Muscle of leg (tissue), 11 donors: Measurements from ENCODE around the gene DDX27. TPM values are rescaled to one million over a fixed set of nuclear protein-coding genes. Genes with fewer than 3 reads are reported as not detected.

Experiments
- DNase-seq: peaks from one replicate; pipeline ENCODE4 v3.0.0; 2013
- H3K27ac ChIP-seq: one replicate; pipeline ENCODE4 v1.5.1; 2013; ENCODE audit warnings: mild to moderate bottlenecking, low read length, control low read depth
- H3K27me3 ChIP-seq: one replicate; pipeline ENCODE4 v1.6.1; 2013; ENCODE audit warnings: low read length; ENCODE audit not compliant: control insufficient read depth, insufficient read depth
- H3K36me3 ChIP-seq: one replicate; pipeline ENCODE4 v1.6.1; 2013; ENCODE audit warnings: low read length; ENCODE audit not compliant: control insufficient read depth, insufficient read depth
- H3K4me1 ChIP-seq: one replicate; pipeline ENCODE4 v1.6.1; 2013; ENCODE audit warnings: low read length; ENCODE audit not compliant: control insufficient read depth, insufficient read depth
- H3K4me3 ChIP-seq: one replicate; pipeline ENCODE4 v1.5.1; 2013; ENCODE audit warnings: low read length, control low read depth
- H3K9me3 ChIP-seq: replicated peaks from 2 replicates; pipeline ENCODE4 v1.6.1; 2013; ENCODE audit warnings: low read depth, low read length; ENCODE audit not compliant: control insufficient read depth
- WGBS: methylation state at CpG from one replicate; pipeline ENCODE4 v1.1.5; 2013; ENCODE audit warnings: missing lambda C conversion rate; ENCODE audit not compliant: insufficient coverage; 5-methylcytosine and 5-hydroxymethylcytosine counted together
- polyA plus RNA-seq, 8 donors: library from polyadenylated mRNA; unstranded; fragments of 120-200 nt; gene quantifications; one replicate each; pipeline versions ENCODE4 v1.2.1 to v1.2.3, GENCODE V29; 2013; ENCODE audit warnings: inconsistent platforms in 1 of 8, low replicate concordance in 1 of 8; ENCODE audit not compliant: insufficient read length in 8 of 8, insufficient read depth in 1 of 8
- total RNA-seq: library from RNA; stranded (reverse); fragments of 120-200 nt; gene quantifications from one replicate; pipeline ENCODE4 v1.2.4, GENCODE V29; 2013

The DDX27 gene
- total and polyA plus RNA-seq, 9 donors: 23.5 to 36.4 (median 31.8) TPM

GRCh38 chr20:49260218-49260617, 41.0 kb downstream of the DDX27 start:
- Histone ChIP-seq H3K9me3 (no peaks in the 10 kb centered on the region), H3K4me3 (no peak overlapping the region), H3K27ac (no peak overlapping the region), H3K4me1 (no peaks in the 10 kb centered on the region), H3K27me3 (no peaks in the 10 kb centered on the region), H3K36me3 (peaks cover 83% of the 10 kb centered on the region)
- DNase-seq: no peak
- no CpG with 5 or more reads among the region's 4 CpGs for WGBS

GRCh38 chr20:49261173-49261572, 42.0 kb downstream of the DDX27 start:
- no CpG with 5 or more reads among the region's 3 CpGs for WGBS
- peaks cover 82% of the 10 kb centered on the region for H3K36me3 ChIP-seq
- H3K27ac ChIP-seq: no peak overlapping the region

DNA sequence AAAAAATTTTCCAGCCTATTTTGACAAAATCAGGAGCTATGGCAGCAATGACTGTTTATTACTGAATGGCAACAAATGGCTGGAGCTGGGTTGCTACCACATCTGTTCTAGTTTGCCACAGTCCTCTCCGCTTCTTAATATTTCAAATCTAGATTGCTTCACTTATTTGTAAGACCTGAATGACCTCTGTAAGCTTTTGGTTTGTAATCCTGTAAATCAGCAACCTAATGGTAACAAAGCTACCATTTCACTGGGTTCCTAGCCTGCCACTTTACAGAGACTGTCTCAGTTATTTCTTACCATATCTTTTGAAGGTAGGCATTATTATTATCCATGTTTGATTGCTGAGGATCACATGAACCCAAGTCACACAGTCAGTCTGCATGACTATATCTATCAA, 43.2 kb downstream of the DDX27 start:
- H3K4me1 ChIP-seq: no peaks in the 10 kb centered on the region
- peaks cover 74% of the 10 kb centered on the region for H3K36me3 ChIP-seq
- H3K9me3 ChIP-seq: no peaks in the 10 kb centered on the region
- H3K27ac ChIP-seq: no peak overlapping the region
- H3K4me3 ChIP-seq: no peak overlapping the region
- no CpG with 5 or more reads among the region's 1 CpG for WGBS
- H3K27me3 ChIP-seq: no peaks in the 10 kb centered on the region
- no peak for DNase-seq

More at GRCh38 chr20:49261173-49261572, 42.0 kb downstream of the DDX27 start:
- no peaks in the 10 kb centered on the region for H3K4me1 ChIP-seq
- no peak overlapping the region for H3K4me3 ChIP-seq
- no peaks in the 10 kb centered on the region for H3K9me3 ChIP-seq
- DNase-seq: no peak
- H3K27me3 ChIP-seq: no peaks in the 10 kb centered on the region

DNA sequence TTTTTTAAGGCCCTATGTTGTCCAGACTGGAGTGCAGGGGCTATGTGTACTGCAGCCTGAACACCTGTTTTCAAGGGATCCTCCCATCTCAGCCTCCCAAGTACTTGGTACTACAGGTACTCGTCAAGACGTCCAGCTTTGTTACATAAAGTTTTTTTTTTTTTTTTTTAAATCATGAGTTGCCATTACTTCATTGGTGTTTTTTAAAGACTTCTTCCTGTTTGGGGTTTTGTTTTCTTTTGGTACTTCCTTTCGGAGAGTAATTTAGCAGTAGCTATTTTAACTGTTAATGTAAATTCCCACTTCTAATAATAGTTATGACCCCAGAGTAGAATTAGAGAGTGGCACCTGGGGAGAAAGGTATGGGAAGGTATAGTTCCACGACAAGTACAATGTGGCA, 48.1 kb downstream of the DDX27 start:
- no CpG with 5 or more reads among the region's 4 CpGs for WGBS
- Histone ChIP-seq H3K4me3 (no peak overlapping the region), H3K27ac (no peak overlapping the region), H3K27me3 (no peaks in the 10 kb centered on the region), H3K9me3 (no peaks in the 10 kb centered on the region), H3K4me1 (peaks cover 16% of the 10 kb centered on the region), H3K36me3 (peaks cover 73% of the 10 kb centered on the region)
- DNase-seq: no peak

DNA sequence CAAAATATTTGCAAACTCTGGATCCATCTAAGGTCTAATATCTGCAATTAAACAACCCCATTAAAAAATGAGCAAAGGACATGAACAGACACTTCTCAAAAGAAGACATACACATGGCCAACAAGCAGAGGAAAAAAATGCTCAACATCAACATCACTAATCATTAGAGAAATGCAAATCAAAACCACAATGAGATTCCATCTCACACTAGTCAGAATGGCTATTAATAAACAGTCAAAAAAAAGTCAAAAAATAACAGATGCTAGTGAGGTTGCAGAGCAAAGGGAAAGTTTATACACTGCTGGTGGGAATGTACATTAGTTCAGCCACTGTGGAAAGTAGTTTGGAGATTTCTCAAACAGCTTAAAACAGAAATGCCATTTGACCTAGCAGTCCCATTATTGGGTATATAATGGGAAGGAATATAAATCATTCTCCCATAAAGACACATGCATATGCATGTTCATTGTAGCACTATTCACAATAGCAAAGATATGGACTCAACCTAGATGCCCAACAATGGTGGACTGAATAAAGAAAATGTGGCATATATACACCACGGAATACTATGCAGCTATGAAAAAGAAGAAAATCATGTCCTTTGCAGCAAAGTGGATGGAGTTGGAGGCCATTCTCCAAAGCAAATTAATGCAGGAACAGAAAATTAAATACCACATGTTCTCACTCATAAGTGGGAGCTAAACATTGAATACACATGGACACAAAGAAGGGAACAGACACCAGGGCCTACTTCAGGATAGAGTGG, 49.6 kb downstream of the DDX27 start:
- H3K27ac ChIP-seq: no peak overlapping the region
- H3K9me3 ChIP-seq: no peaks in the 10 kb centered on the region
- peaks cover 68% of the 10 kb centered on the region for H3K36me3 ChIP-seq
- no peaks in the 10 kb centered on the region for H3K27me3 ChIP-seq
- peaks cover 16% of the 10 kb centered on the region for H3K4me1 ChIP-seq
- H3K4me3 ChIP-seq: no peak overlapping the region
- DNase-seq: no peak
- WGBS: no CpG with 5 or more reads among the region's 1 CpG

DNA sequence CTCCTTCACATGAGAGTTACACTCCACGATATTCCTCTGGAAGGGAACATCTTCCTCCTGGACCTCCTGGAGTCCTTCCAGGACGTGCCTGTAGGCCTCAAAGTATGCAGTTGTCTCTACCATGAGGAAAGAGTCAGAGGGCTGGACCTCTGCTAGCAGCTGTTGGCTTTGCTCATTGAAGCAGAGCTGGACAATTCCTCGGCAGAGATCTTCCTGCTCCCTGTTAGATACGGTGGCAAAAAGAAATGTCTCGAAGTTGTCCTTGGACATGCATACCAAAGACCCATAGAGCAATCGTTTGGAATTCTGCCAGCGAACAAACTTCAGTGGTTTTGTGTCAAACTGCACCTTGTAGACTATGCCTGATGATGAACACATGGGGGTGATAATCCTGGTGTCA, 51.0 kb downstream of the DDX27 start:
- Histone ChIP-seq H3K27me3 (no peaks in the 10 kb centered on the region), H3K27ac (peak overlapping the region; percentile 15), H3K9me3 (no peaks in the 10 kb centered on the region), H3K4me3 (no peak overlapping the region), H3K4me1 (peaks cover 16% of the 10 kb centered on the region), H3K36me3 (peaks cover 61% of the 10 kb centered on the region)
- peak; percentile 58 for DNase-seq
- WGBS: 78% methylated on average over 6 of the region's 7 CpGs

DNA sequence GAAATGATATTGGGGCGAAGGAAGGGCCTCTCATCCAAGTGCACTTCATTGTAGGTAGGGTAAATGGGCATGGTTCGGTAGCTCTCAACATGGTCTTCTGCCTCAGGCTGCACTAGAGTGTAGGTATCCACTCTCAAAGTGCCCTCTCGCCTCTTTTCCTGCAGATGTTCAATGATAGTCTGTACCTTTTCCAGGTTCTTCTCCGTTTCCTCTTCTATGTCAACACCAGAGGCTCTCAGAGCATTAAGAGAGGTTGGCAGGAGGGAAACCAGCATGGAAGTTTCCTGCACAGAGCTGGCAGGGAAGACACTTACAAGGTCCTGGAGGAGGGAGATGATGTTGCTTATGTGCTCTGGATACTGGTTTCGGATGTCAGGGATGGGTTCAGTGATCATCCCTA, 51.5 kb downstream of the DDX27 start:
- H3K9me3 ChIP-seq: no peaks in the 10 kb centered on the region
- no peaks in the 10 kb centered on the region for H3K27me3 ChIP-seq
- peak overlapping the region; percentile 15 for H3K27ac ChIP-seq
- H3K4me3 ChIP-seq: no peak overlapping the region
- 100% methylated on average over 2 of the region's 5 CpGs for WGBS
- peaks cover 62% of the 10 kb centered on the region for H3K36me3 ChIP-seq
- DNase-seq: no peak
- H3K4me1 ChIP-seq: peaks cover 17% of the 10 kb centered on the region

DNA sequence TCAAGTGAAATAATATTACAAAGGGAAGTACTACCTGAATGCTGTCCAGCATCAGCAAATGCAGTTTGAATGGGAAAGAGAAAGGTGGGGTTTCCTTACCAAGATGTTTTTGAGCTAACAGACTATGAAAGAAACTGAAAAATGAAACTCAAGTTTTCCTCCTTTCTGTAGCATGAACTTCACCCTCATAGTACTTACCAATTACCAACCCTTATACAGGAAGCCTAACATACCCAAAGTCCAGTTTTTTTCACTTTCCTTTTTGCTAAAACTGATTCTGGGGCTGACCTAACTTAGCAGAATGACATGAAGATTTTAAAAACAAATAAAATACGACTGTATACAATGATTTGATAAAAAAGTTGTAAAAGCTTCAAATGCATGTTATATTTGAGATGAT, 53.4 kb downstream of the DDX27 start:
- peaks cover 53% of the 10 kb centered on the region for H3K36me3 ChIP-seq
- no CpG with 5 or more reads among the region's 1 CpG for WGBS

DNA sequence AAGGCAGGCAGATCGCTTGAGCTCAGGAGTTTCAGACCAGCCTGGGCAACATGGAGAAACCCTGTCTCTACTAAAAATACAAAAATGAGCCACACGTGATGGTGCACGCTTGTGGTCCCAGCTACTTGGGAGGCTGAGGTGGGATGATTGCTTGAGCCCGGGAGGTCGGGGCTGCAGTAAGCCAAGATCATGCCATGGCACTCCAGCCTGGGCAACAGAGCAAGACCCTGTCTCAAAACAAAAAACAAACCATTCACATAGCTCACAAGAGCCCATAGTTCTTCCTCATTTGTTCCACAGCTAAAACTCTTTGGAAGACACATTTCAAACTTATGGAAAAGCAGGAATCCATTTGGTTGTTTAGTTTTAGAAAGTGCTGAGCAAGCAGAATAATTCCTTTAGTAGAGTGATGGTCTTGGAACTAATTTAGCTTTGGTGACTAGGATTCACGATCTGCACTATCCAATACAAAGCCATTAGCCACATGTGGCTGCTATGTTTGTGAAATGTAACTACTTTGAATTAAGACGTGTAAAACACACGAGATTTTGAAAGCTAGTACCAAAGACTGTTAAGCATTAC, 54.6 kb downstream of the DDX27 start:
- H3K4me1 ChIP-seq: peaks cover 26% of the 10 kb centered on the region

More for the DNA sequence above, 53.4 kb downstream of the DDX27 start:
- Histone ChIP-seq H3K9me3 (no peaks in the 10 kb centered on the region), H3K4me3 (no peak overlapping the region), H3K27me3 (no peaks in the 10 kb centered on the region), H3K27ac (no peak overlapping the region), H3K4me1 (peaks cover 26% of the 10 kb centered on the region)
- no peak for DNase-seq

DNA sequence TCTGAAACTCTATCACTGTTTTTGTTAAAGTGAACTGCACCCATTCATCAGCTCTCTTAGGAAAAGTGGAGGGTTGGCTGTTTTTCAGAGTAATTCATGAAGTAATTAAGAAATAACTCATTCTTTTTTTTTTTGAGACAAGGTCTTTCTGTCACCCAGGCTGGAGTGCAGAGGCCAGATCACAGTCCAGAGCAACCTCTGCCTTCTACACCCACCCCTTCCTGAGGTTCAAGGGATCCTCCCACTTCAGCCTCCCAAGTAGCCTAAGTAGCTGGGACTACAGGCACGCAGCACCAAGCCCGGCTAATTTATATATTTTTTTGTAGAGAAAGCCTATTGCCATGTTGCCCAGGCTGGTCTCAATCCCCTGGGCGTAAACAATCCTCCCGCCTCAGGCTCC, 56.0 kb downstream of the DDX27 start:
- Histone ChIP-seq H3K4me1 (peaks cover 31% of the 10 kb centered on the region), H3K9me3 (peaks cover 4% of the 10 kb centered on the region), H3K36me3 (peaks cover 53% of the 10 kb centered on the region), H3K27me3 (no peaks in the 10 kb centered on the region), H3K4me3 (no peak overlapping the region), H3K27ac (no peak overlapping the region)
- WGBS: no CpG with 5 or more reads among the region's 4 CpGs
- no peak for DNase-seq

More for the DNA sequence above, 54.6 kb downstream of the DDX27 start:
- DNase-seq: no peak
- Histone ChIP-seq H3K4me3 (no peak overlapping the region), H3K27ac (no peak overlapping the region), H3K36me3 (peaks cover 53% of the 10 kb centered on the region), H3K27me3 (no peaks in the 10 kb centered on the region), H3K9me3 (no peaks in the 10 kb centered on the region)
- WGBS: 100% methylated on average over 1 of the region's 8 CpGs
